ENCODE data around the gene ITGAV. TPM values are rescaled to one million over a fixed set of nuclear protein-coding genes. Genes with fewer than 3 reads are reported as not detected.

The ITGAV gene
- total RNA-seq, 1 donor from 2014 or later = 21.9 TPM

DNA sequence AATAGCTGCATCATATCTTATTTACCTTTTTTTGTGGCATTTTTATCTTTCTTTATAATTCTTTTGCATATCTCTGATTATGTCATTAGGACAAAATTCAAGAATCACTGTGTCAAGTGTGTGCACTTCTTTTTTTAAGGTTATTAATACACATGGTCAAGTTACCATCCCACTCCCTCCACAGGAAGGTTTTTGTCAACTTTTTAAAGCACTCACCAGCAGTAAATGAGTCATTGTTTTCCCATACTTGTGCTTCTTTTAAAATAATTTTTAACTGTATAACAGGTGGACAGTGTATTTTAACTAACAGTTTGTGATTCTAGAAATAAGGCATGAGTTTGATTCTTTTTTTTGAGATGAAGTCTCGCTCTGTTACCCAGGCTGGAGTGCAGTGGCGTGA lies 58.3 kb downstream of the ITGAV start:
- peaks cover 2% of the 10 kb centered on the region for H3K4me1 Mint-ChIP-seq (ENCODE audit: low read depth, unreplicated experiment)
- no peak overlapping the region for H3K27ac Mint-ChIP-seq (ENCODE audit: unreplicated experiment)
- no peaks in the 10 kb centered on the region for H3K36me3 Mint-ChIP-seq (ENCODE audit: unreplicated experiment)
- no peak for DNase-seq
- no peaks in the 10 kb centered on the region for H3K27me3 Mint-ChIP-seq (ENCODE audit: unreplicated experiment)
- no peaks in the 10 kb centered on the region for H3K9me3 Mint-ChIP-seq (ENCODE audit: unreplicated experiment)
- TF ChIP-seq, protein P1, sequence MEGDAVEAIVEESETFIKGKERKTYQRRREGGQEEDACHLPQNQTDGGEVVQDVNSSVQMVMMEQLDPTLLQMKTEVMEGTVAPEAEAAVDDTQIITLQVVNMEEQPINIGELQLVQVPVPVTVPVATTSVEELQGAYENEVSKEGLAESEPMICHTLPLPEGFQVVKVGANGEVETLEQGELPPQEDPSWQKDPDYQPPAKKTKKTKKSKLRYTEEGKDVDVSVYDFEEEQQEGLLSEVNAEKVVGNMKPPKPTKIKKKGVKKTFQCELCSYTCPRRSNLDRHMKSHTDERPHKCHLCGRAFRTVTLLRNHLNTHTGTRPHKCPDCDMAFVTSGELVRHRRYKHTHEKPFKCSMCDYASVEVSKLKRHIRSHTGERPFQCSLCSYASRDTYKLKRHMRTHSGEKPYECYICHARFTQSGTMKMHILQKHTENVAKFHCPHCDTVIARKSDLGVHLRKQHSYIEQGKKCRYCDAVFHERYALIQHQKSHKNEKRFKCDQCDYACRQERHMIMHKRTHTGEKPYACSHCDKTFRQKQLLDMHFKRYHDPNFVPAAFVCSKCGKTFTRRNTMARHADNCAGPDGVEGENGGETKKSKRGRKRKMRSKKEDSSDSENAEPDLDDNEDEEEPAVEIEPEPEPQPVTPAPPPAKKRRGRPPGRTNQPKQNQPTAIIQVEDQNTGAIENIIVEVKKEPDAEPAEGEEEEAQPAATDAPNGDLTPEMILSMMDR (IDR thresholded peaks at IDR 0.05; ENCODE audit: partially characterized antibody, unreplicated experiment) = no peak
- H3K4me3 Mint-ChIP-seq (ENCODE audit: unreplicated experiment) = no peak overlapping the region

DNA sequence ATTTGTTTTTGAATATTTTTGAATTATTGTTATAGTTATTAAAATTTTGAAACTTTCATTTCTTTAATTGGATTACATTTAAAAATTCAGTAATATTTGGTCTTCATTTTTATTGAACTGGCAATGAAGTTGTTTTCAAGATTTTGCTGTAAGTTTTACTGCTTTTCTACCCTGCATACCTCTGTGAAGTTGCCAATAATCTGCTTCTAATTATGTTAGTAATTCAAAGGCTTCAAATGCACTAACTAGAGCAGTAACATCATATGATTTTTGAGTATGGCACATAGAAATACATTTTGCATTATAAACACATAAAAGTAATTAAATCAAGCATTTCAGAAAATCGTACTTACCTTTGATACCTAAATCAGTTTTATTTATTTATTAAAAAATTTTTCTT lies 63.7 kb downstream of the ITGAV start:
- Mint-ChIP-seq H3K27me3 (ENCODE audit: unreplicated experiment) (no peaks in the 10 kb centered on the region), H3K4me3 (ENCODE audit: unreplicated experiment) (no peak overlapping the region), H3K36me3 (ENCODE audit: unreplicated experiment) (no peaks in the 10 kb centered on the region), H3K27ac (ENCODE audit: unreplicated experiment) (no peak overlapping the region), H3K9me3 (ENCODE audit: unreplicated experiment) (no peaks in the 10 kb centered on the region), H3K4me1 (ENCODE audit: low read depth, unreplicated experiment) (no peaks in the 10 kb centered on the region)
- TF ChIP-seq, protein P1 (IDR thresholded peaks at IDR 0.05; ENCODE audit: partially characterized antibody, unreplicated experiment) = no peak
- no peak for DNase-seq

DNA sequence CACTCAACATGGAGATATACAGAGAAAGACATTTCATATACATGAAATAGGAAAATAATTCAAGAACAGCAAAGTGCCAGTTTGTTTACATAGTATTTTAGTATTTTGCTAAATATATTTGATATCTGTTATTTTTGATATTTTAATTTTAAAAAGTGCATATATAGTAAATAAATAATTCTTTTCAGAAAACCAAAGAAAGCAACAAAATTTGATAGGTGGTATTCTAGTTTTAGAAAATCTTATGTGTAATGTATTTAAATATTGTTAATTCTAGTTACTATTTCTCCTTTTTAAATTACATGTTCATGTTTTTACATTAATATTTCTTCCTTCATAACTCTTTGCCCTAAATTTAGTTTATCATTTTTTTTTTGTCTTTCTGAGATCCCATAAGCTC lies 69.5 kb downstream of the ITGAV start:
- H3K9me3 Mint-ChIP-seq (ENCODE audit: unreplicated experiment) = no peaks in the 10 kb centered on the region
- no peaks in the 10 kb centered on the region for H3K36me3 Mint-ChIP-seq (ENCODE audit: unreplicated experiment)
- no peak overlapping the region for H3K4me3 Mint-ChIP-seq (ENCODE audit: unreplicated experiment)
- TF ChIP-seq, protein P1 (IDR thresholded peaks at IDR 0.05; ENCODE audit: partially characterized antibody, unreplicated experiment) = no peak
- DNase-seq = no peak
- H3K27me3 Mint-ChIP-seq (ENCODE audit: unreplicated experiment) = no peaks in the 10 kb centered on the region
- no peak overlapping the region for H3K27ac Mint-ChIP-seq (ENCODE audit: unreplicated experiment)
- no peaks in the 10 kb centered on the region for H3K4me1 Mint-ChIP-seq (ENCODE audit: low read depth, unreplicated experiment)

DNA sequence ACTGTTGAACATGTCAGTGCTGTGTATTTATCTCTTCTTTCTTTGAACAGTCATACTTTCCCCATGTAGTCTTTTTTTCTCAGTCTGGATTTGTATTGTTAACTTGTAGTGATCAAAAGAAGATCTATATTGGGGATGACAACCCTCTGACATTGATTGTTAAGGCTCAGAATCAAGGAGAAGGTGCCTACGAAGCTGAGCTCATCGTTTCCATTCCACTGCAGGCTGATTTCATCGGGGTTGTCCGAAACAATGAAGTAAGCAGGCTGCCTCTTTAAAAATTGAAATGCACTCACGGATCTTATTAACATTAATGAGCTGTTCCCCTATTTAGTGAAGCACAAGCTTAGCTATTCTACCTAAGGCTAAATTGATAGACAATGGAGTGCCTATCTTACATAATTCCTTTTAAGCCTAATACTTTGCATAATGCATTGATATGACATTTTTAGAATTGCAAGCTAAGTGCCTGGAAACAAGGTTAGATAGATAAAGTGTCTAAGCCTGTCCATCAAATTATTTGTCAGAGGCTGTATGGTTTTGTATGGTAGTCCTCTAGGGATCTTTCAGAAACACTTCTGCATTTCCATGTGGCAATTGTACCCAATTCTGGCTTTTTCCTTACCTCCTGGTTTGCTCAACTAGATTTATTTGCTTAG lies 74.7 kb downstream of the ITGAV start:
- H3K36me3 Mint-ChIP-seq (ENCODE audit: unreplicated experiment) = no peaks in the 10 kb centered on the region

DNA sequence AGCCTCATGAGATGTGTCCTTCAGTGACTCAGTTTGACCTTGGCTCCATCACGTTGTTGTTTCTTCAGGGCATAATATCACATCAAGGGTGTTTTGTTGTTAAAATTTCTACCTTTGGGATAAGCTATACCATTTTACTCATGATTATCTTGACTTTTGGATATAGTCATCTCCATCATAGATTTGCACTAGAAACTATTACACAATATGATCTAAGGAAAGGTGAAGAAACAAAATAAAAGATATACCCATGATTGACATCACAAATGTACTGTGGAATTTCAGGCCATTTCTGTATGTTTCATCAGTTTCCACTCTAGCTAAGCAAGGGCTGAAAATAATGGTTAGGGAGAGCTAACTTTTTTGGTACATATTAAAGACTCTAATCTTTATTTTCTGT lies 79.3 kb downstream of the ITGAV start:
- Mint-ChIP-seq H3K4me1 (ENCODE audit: low read depth, unreplicated experiment) (peaks cover 1% of the 10 kb centered on the region), H3K27me3 (ENCODE audit: unreplicated experiment) (no peaks in the 10 kb centered on the region), H3K9me3 (ENCODE audit: unreplicated experiment) (no peaks in the 10 kb centered on the region), H3K4me3 (ENCODE audit: unreplicated experiment) (no peak overlapping the region), H3K27ac (ENCODE audit: unreplicated experiment) (no peak overlapping the region), H3K36me3 (ENCODE audit: unreplicated experiment) (peaks cover 26% of the 10 kb centered on the region)
- DNase-seq = no peak
- TF ChIP-seq, protein P1 (IDR thresholded peaks at IDR 0.05; ENCODE audit: partially characterized antibody, unreplicated experiment) = no peak

More for the DNA sequence above, 74.7 kb downstream of the ITGAV start:
- Mint-ChIP-seq H3K27me3 (ENCODE audit: unreplicated experiment) (no peaks in the 10 kb centered on the region), H3K9me3 (ENCODE audit: unreplicated experiment) (no peaks in the 10 kb centered on the region), H3K27ac (ENCODE audit: unreplicated experiment) (no peak overlapping the region), H3K4me3 (ENCODE audit: unreplicated experiment) (no peak overlapping the region), H3K4me1 (ENCODE audit: low read depth, unreplicated experiment) (peaks cover 1% of the 10 kb centered on the region)
- TF ChIP-seq, protein P1 (IDR thresholded peaks at IDR 0.05; ENCODE audit: partially characterized antibody, unreplicated experiment) = no peak
- no peak for DNase-seq
